ENCODE results near the gene KCNIP4. TPM values are rescaled to one million over a fixed set of nuclear protein-coding genes. Genes with fewer than 3 reads are reported as not detected.

KCNIP4 gene
- total and polyA plus RNA-seq, 4 donors = 12.5 to 74.2 (median 54.5) TPM

GRCh38 chr4:21202959-21203358 is 745.6 kb downstream of the KCNIP4 start:
- no peaks in the 10 kb centered on the region for H3K27me3 ChIP-seq (ENCODE audit: control insufficient read depth, insufficient read depth, low read length)
- H3K27ac ChIP-seq (ENCODE audit: low read depth, low read length) = no peak overlapping the region
- WGBS (ENCODE audit: insufficient coverage) = 80% methylated on average over 2 of the region's 3 CpGs
- no peak overlapping the region for H3K4me3 ChIP-seq (ENCODE audit: low read depth, low read length)
- H3K9me3 ChIP-seq (ENCODE audit: control insufficient read depth, insufficient read depth, low read length) = no peaks in the 10 kb centered on the region
- H3K36me3 ChIP-seq (ENCODE audit: control insufficient read depth, insufficient read depth, low read length) = no peaks in the 10 kb centered on the region
- no peak for DNase-seq (ENCODE audit: low read depth in 4 of 6, low spot score in 6 of 6)
- H3K4me1 ChIP-seq (ENCODE audit: control insufficient read depth, insufficient read depth, low read length) = no peaks in the 10 kb centered on the region

- H3K4me3 ChIP-seq (ENCODE audit: low read depth, low read length) = no peak overlapping the region
- 93% methylated on average over 3 of the region's 4 CpGs for WGBS (ENCODE audit: insufficient coverage)
- H3K36me3 ChIP-seq (ENCODE audit: control insufficient read depth, insufficient read depth, low read length) = no peaks in the 10 kb centered on the region
- no peak for DNase-seq (ENCODE audit: low read depth in 4 of 6, low spot score in 6 of 6)
- H3K27ac ChIP-seq (ENCODE audit: low read depth, low read length) = no peak overlapping the region
- no peaks in the 10 kb centered on the region for H3K9me3 ChIP-seq (ENCODE audit: control insufficient read depth, insufficient read depth, low read length)
- H3K27me3 ChIP-seq (ENCODE audit: control insufficient read depth, insufficient read depth, low read length) = no peaks in the 10 kb centered on the region
- H3K4me1 ChIP-seq (ENCODE audit: control insufficient read depth, insufficient read depth, low read length) = no peaks in the 10 kb centered on the region
Measured at GRCh38 chr4:21198683-21199082, 749.9 kb downstream of the KCNIP4 start.

GRCh38 chr4:21195682-21196081 is 752.9 kb downstream of the KCNIP4 start:
- no peaks in the 10 kb centered on the region for H3K36me3 ChIP-seq (ENCODE audit: control insufficient read depth, insufficient read depth, low read length)
- no peak overlapping the region for H3K4me3 ChIP-seq (ENCODE audit: low read depth, low read length)
- DNase-seq (ENCODE audit: low read depth in 4 of 6, low spot score in 6 of 6) = peak in 1 of 6 donors; percentile 13
- no peak overlapping the region for H3K27ac ChIP-seq (ENCODE audit: low read depth, low read length)
- H3K4me1 ChIP-seq (ENCODE audit: control insufficient read depth, insufficient read depth, low read length) = no peaks in the 10 kb centered on the region
- WGBS (ENCODE audit: insufficient coverage) = 79% methylated on average over 4 of the region's 6 CpGs
- no peaks in the 10 kb centered on the region for H3K9me3 ChIP-seq (ENCODE audit: control insufficient read depth, insufficient read depth, low read length)
- H3K27me3 ChIP-seq (ENCODE audit: control insufficient read depth, insufficient read depth, low read length) = no peaks in the 10 kb centered on the region

DNA sequence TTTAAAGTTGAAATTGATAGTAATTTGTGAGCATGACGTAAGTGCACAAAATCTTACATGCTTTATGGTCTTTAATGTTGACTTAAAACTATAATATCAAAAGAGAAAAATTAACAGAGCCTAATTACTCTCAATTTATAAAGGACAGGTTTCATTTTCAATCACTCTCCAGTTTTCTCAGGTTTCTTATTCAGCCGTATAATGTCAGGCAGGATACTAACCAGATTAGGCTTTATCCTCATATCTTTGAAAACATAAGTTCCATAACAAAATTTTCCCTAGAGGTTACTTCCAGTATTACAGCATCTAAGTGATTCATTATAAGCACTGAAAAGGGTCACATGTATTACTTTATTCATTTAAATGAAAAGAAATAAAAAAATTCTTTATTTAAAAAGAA is 756.2 kb downstream of the KCNIP4 start:
- Histone ChIP-seq H3K9me3 (ENCODE audit: control insufficient read depth, insufficient read depth, low read length) (no peaks in the 10 kb centered on the region), H3K27me3 (ENCODE audit: control insufficient read depth, insufficient read depth, low read length) (no peaks in the 10 kb centered on the region), H3K4me3 (ENCODE audit: low read depth, low read length) (no peak overlapping the region), H3K36me3 (ENCODE audit: control insufficient read depth, insufficient read depth, low read length) (no peaks in the 10 kb centered on the region), H3K27ac (ENCODE audit: low read depth, low read length) (no peak overlapping the region), H3K4me1 (ENCODE audit: control insufficient read depth, insufficient read depth, low read length) (no peaks in the 10 kb centered on the region)
- no peak for DNase-seq (ENCODE audit: low read depth in 4 of 6, low spot score in 6 of 6)
- 67% methylated on average over 1 of the region's 2 CpGs for WGBS (ENCODE audit: insufficient coverage)

DNA sequence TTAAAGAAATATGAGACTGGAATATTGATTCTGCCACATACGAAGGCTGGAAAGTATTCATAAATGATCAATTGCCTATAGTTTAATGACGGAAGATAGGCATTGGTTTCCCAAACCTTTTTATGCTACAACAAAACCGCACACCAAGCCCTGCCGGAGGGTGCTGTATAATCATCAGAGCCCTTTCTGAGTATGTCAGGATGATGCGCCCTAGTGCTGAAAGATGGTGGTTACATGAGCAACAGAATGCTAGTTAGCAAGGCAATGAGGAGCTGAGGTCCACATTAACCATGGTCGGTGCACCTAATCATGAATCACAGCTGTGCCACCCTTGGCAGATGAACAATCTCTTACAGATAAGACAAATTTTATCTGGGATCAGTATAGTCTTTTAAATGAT is 757.3 kb downstream of the KCNIP4 start:
- Histone ChIP-seq H3K4me1 (ENCODE audit: control insufficient read depth, insufficient read depth, low read length) (no peaks in the 10 kb centered on the region), H3K36me3 (ENCODE audit: control insufficient read depth, insufficient read depth, low read length) (no peaks in the 10 kb centered on the region), H3K9me3 (ENCODE audit: control insufficient read depth, insufficient read depth, low read length) (no peaks in the 10 kb centered on the region), H3K27ac (ENCODE audit: low read depth, low read length) (no peak overlapping the region), H3K27me3 (ENCODE audit: control insufficient read depth, insufficient read depth, low read length) (no peaks in the 10 kb centered on the region), H3K4me3 (ENCODE audit: low read depth, low read length) (no peak overlapping the region)
- WGBS (ENCODE audit: insufficient coverage) = 90% methylated on average over 3 of the region's 6 CpGs
- peak in 2 of 6 donors; percentile 18 to 67 for DNase-seq (ENCODE audit: low read depth in 4 of 6, low spot score in 6 of 6)

- no peaks in the 10 kb centered on the region for H3K9me3 ChIP-seq (ENCODE audit: control insufficient read depth, insufficient read depth, low read length)
- H3K4me3 ChIP-seq (ENCODE audit: low read depth, low read length) = no peak overlapping the region
- no peaks in the 10 kb centered on the region for H3K4me1 ChIP-seq (ENCODE audit: control insufficient read depth, insufficient read depth, low read length)
- WGBS (ENCODE audit: insufficient coverage) = no CpG with 5 or more reads among the region's 2 CpGs
- DNase-seq (ENCODE audit: low read depth in 4 of 6, low spot score in 6 of 6) = peak in 1 of 6 donors; percentile 25
- H3K27me3 ChIP-seq (ENCODE audit: control insufficient read depth, insufficient read depth, low read length) = no peaks in the 10 kb centered on the region
- H3K27ac ChIP-seq (ENCODE audit: low read depth, low read length) = no peak overlapping the region
- H3K36me3 ChIP-seq (ENCODE audit: control insufficient read depth, insufficient read depth, low read length) = no peaks in the 10 kb centered on the region
Measured at GRCh38 chr4:21184788-21185187, 763.8 kb downstream of the KCNIP4 start.

- Histone ChIP-seq H3K36me3 (ENCODE audit: control insufficient read depth, insufficient read depth, low read length) (no peaks in the 10 kb centered on the region), H3K4me3 (ENCODE audit: low read depth, low read length) (no peak overlapping the region), H3K27me3 (ENCODE audit: control insufficient read depth, insufficient read depth, low read length) (no peaks in the 10 kb centered on the region), H3K4me1 (ENCODE audit: control insufficient read depth, insufficient read depth, low read length) (no peaks in the 10 kb centered on the region), H3K27ac (ENCODE audit: low read depth, low read length) (no peak overlapping the region), H3K9me3 (ENCODE audit: control insufficient read depth, insufficient read depth, low read length) (no peaks in the 10 kb centered on the region)
- DNase-seq (ENCODE audit: low read depth in 4 of 6, low spot score in 6 of 6) = no peak
Measured at GRCh38 chr4:21181716-21182115, 766.9 kb downstream of the KCNIP4 start.

DNA sequence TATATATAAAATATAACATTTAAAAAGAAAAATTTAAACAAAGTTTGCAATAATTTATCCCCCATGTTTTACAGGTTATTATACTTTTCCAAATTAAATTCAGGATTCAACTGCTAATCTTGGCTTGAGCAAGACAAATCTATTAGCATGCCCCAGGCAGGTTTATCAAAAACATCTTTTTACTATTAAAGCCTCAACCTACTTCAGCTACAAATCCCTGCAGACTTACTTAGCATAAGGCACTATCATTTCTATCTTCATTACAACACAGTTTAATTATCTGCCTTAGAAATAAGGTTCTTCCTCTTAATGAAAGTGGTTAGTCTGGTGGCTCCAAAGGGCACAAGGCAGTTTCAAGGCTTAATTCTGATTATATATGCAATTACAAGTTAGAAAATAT is 770.7 kb downstream of the KCNIP4 start:
- H3K4me3 ChIP-seq (ENCODE audit: low read depth, low read length) = no peak overlapping the region
- no peaks in the 10 kb centered on the region for H3K9me3 ChIP-seq (ENCODE audit: control insufficient read depth, insufficient read depth, low read length)
- H3K4me1 ChIP-seq (ENCODE audit: control insufficient read depth, insufficient read depth, low read length) = no peaks in the 10 kb centered on the region
- DNase-seq (ENCODE audit: low read depth in 4 of 6, low spot score in 6 of 6) = peak in 1 of 6 donors; percentile 50
- no peak overlapping the region for H3K27ac ChIP-seq (ENCODE audit: low read depth, low read length)
- no peaks in the 10 kb centered on the region for H3K27me3 ChIP-seq (ENCODE audit: control insufficient read depth, insufficient read depth, low read length)
- no peaks in the 10 kb centered on the region for H3K36me3 ChIP-seq (ENCODE audit: control insufficient read depth, insufficient read depth, low read length)

DNA sequence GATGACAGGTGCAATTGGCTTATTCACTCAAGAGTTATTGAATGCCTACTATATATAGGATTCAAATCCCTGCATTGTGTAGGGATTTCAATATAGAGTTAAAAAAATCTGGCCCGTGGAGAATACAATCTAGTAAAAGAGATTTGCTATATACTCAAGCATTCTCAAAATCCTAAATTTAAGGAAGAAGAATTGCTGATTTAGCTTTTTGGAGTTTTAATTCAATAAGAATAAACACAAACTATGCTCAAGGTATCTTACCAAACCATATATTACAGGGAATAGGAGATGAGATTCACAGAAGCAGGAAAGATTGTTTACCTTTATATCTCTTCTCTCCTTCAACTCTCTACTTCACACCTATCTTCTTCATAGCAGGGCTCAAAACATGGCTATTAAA is 771.5 kb downstream of the KCNIP4 start:
- Histone ChIP-seq H3K4me3 (ENCODE audit: low read depth, low read length) (no peak overlapping the region), H3K4me1 (ENCODE audit: control insufficient read depth, insufficient read depth, low read length) (no peaks in the 10 kb centered on the region), H3K27me3 (ENCODE audit: control insufficient read depth, insufficient read depth, low read length) (no peaks in the 10 kb centered on the region), H3K27ac (ENCODE audit: low read depth, low read length) (no peak overlapping the region), H3K36me3 (ENCODE audit: control insufficient read depth, insufficient read depth, low read length) (no peaks in the 10 kb centered on the region), H3K9me3 (ENCODE audit: control insufficient read depth, insufficient read depth, low read length) (no peaks in the 10 kb centered on the region)
- DNase-seq (ENCODE audit: low read depth in 4 of 6, low spot score in 6 of 6) = no peak
- no CpG with 5 or more reads among the region's 1 CpG for WGBS (ENCODE audit: insufficient coverage)

DNA sequence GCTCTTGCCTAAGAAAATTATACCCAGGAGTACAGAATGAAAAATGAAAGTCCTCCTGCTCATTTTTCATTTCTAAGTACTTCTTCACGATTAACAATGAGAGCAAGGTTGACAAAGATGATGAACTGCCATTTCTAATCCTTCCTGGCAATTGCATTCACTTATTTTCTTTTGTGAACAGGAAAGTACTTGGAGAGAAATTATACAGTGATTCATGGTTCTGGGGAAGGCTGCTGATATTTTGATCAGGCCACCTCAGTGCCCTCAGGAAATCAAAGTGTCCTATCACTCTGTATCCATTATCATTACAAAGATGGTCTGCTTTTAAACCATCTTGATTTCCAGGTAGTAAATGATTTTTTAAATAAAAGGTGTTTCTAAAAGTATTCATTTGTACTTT is 780.9 kb downstream of the KCNIP4 start:
- H3K9me3 ChIP-seq (ENCODE audit: control insufficient read depth, insufficient read depth, low read length) = no peaks in the 10 kb centered on the region
- no peaks in the 10 kb centered on the region for H3K27me3 ChIP-seq (ENCODE audit: control insufficient read depth, insufficient read depth, low read length)
- H3K4me3 ChIP-seq (ENCODE audit: low read depth, low read length) = no peak overlapping the region
- WGBS (ENCODE audit: insufficient coverage) = no CpG with 5 or more reads among the region's 1 CpG
- H3K36me3 ChIP-seq (ENCODE audit: control insufficient read depth, insufficient read depth, low read length) = no peaks in the 10 kb centered on the region
- no peaks in the 10 kb centered on the region for H3K4me1 ChIP-seq (ENCODE audit: control insufficient read depth, insufficient read depth, low read length)
- no peak overlapping the region for H3K27ac ChIP-seq (ENCODE audit: low read depth, low read length)
- peak in 1 of 6 donors; percentile 27 for DNase-seq (ENCODE audit: low read depth in 4 of 6, low spot score in 6 of 6)

Data from spinal cord (tissue), 10 donors.